RKO (cell line): Measurements from ENCODE around the gene SKAP2.

Experiments
- DNase-seq: peaks from one replicate; pipeline ENCODE4 v3.0.0-alpha.2; 2016; ENCODE audit warnings: low spot score

Gene SKAP2

DNA sequence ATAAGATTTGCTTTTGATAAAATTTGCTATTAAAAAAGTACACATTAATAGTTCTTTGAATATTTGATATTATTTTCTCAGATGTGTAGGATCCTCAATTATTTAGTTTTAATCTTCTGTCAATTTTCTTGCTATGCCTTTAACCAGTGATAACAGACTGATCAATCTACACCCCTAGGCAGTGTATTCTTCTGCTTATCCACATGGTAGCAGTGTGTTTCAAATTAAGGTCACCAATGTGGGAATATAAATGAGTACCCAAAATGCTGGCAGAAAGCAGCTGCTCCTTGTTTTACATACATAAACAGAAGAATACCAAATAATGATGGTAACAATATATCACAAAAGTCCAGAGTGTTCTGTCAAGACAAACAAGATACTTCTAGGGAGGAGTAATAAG is 87.0 kb downstream of the SKAP2 start:
- peak; percentile 32 for DNase-seq

GRCh38 chr7:26760501-26760900 is 103.9 kb downstream of the SKAP2 start:
- no peak for DNase-seq

DNA sequence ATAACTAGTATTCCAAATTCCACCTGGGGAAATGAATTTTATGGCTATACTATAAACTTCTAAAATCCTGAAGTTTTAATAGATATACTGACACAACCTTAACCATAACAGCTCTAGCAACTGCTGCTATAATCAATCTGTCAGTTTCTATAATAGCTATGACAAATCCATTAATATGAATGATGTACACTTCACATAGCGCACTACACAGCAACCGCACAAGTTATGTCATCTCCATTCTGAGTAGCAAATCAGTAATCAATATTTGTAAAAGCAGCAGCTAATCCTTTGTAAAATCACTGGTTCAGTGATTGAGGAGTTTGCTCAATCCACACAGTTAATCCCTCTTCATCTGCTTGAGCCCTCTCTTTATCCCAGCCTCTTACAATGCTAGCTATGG is 105.3 kb downstream of the SKAP2 start:
- no peak for DNase-seq

- DNase-seq: no peak
Measured at GRCh38 chr7:26743205-26743604, 121.2 kb downstream of the SKAP2 start.

- DNase-seq: no peak
Measured at GRCh38 chr7:26735976-26736600, 128.3 kb downstream of the SKAP2 start.

- DNase-seq: no peak
Measured at GRCh38 chr7:26729150-26729775, 135.1 kb downstream of the SKAP2 start.

- DNase-seq: no peak
Measured at GRCh38 chr7:26726051-26726450, 138.3 kb downstream of the SKAP2 start.

GRCh38 chr7:26724795-26725194 is 139.6 kb downstream of the SKAP2 start:
- no peak for DNase-seq

DNA sequence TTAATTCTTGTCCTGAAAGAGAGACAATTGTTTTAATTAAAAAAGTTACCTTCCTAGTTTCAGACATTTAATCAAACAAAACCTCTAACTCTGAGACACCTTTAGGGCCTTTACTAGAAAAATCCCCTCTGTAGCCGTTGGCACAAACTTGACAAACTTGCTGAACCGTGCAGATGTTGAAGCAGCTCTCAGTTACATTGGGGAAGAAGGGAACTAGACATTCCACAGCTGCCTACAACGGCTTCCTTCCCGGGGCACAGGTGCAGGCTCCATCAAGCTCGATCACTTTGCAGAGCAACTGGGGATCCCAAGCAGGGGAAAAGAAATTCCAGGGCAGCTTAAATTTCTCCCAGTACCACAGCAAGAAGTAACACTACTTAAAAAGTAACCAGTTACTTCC is 141.3 kb downstream of the SKAP2 start:
- DNase-seq: no peak

- no peak for DNase-seq
Measured at GRCh38 chr7:26721450-26721849, 142.9 kb downstream of the SKAP2 start.

DNA sequence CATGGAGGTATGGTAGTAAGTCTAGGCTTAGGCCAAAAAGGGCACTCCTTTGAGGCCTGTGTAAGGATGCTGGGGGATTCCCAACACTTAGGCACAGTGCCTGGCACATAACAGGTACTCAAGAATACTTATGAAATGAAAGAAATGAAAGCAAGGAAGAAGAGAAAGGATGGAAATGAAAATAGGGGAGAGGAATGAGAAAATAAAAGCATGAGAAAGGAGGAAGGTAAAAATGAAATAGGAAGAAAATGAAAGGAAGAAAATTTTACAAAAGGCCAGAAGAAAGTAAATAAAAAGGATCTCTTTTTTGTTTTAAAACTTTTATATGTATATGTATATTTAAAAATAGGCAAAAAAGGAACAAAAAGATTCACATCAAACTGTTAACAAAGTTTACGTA is 146.3 kb downstream of the SKAP2 start:
- no peak for DNase-seq

DNA sequence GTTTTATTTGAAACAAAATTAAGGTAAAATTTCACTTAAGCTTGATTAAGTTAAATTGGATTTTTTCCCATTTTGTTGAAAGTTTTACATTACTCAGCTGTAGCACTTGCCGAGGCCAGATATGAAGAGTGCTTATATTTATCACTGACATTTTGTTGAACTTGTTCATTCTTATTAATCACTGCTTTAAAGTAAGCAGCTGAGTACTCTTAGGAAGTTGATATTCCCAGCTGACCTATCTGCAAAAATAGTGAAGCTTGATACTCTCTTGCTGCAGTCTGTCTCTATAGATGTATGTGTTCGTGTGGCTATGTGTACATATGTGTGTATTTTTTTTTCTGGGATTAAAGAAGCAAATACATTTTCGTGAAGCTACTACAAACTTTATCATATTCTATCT is 150.0 kb downstream of the SKAP2 start:
- no peak for DNase-seq

DNA sequence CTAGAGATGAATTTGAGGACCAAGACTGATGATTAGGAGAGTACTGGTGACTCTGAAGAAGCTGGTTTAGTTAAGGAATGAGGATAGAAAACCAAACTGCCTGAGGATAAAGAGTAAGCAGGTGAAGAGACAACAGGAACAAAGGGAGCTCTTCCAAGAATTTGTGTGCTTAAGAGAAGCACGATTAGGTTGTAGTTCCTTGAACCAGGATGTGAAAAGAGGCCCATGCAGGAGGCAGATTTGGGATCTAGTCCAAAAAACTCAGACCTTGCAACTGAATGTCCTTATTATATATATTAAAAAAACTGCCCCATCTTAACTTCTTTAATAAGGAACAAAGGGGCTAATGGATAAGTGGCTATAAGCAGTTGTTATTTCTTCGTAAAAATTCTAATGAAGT is 150.4 kb downstream of the SKAP2 start:
- no peak for DNase-seq

GRCh38 chr7:26709210-26709990 is 155.0 kb downstream of the SKAP2 start:
- DNase-seq: no peak

GRCh38 chr7:26705567-26705966 is 158.8 kb downstream of the SKAP2 start:
- peak; percentile 65 for DNase-seq

DNA sequence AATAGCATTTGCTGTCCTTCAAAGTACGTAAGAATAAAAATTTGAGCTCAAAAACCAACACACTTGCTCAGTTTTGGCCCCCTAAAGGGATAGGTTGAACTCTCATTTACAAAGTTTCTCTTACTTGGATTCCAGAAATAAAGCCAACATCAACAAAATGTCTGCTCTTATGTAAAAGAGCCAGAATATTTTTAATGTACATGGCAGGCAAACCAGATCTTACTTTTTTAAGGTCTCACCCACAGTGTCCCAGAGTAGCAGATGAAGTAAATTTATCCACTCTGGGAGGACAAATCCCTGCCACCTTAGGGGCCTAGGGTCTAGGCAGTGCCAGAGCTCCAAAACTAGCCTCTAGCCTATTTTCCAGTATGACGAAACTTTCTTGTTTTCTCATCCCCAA is 159.6 kb downstream of the SKAP2 start:
- DNase-seq: no peak

DNA sequence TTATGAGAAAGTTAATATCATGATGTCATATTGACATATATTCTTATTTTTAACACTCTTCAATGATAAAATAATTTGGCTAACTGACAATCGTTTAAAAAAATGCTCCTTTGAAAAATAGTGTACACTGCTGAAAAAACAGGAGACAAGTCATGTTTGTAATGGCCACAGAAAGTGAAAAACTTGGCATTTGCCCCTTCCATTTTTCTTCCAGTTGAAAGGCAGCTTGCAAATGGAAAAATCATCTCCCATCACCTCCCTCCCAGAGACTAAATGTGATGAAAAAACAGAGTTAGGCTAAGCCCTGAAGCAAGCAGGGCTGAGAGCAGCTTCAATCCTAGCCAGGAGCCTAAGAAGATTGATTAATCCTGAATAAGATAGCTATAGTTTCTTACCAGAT is 160.4 kb downstream of the SKAP2 start:
- no peak for DNase-seq

DNA sequence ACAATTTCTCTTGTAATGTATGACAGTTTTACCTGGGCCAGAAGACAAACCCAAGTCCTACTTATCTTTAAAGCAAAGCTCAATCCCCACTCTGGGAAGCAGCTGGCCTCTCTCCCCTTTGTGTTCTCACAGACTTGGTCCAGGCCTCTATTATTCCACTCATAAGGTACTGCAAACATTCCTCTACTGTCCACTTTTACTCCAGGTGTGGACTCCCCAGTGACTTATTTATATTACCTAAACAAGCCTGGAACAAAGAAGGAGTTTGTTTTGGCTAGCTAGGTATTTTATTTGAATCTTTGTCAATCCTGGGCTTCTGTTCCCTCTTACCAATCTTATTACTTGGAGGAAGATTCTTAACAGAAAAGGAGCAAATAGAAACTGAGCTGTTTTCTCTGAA is 163.5 kb downstream of the SKAP2 start:
- DNase-seq: no peak

DNA sequence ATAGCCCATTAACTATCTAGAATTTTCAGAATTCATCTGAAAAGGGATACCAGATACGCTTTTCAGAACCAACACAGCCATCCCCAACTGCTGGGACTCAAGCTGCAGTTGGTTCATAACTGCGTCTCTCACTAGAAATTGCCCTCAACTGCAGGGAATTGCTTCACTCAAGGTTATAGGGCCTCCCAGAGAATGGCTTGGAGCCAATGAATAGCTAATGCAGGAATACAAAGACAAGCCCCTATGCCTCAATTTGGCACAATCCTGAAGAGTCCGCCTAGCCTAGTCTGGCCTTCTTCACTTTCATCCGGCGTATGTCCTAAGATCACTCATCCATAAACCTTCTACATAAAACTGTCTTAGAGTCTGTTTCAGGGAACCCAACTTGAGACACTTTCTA is 164.0 kb downstream of the SKAP2 start:
- DNase-seq: no peak

DNA sequence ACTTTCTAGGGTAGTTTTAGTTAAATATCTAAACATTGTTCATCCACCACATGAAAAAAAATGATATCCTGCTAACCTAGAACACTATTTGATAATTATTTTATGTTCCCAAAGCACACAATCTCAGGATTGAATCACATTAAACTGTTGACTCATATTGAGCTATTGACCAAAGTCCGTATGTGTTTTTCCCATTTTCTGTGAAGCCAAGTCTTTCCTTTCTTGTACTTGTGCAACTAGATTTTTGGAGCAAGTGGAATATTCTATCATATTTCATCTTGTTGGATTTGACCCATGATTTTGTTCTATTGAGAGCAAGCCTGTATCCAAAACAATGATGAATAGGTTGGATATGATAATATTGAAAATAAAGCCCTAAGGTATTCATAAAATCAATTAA is 164.6 kb downstream of the SKAP2 start:
- no peak for DNase-seq

DNA sequence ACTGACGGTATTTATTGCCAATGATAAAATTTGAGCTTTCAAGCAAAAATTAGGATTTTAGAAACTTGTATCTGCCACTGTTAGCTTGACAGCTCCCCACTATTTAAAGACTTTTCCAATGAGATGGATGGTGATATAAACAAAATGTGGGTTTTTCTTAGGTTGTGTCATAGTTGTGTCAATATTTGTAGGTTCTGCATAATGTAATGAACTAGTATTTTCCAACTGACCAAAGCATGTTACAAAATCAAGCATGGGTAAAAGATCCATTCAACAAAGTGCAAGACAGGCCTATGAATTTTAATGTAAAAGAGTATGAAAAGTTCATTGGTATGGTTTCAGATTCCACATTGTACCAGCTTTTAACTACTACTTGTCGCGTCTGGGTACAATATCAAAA is 165.6 kb downstream of the SKAP2 start:
- DNase-seq: no peak

DNA sequence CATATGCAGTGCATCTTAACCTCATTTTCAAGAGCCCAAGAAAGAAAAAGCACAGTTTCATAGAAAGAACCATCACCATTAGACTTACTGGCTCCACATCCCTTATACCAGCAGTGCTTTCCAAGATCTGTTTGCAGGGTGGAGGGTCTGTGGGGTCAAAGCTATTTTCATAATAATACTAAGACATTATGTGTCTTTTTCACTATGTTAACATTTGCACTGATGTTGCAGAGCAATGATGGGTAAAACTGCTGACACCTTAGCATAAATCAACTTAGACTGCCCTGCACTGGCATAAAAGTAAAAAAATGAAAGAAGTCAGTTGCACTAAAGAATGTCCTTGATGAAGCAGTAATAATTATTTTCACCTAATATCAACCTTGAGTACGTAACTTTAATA is 166.2 kb downstream of the SKAP2 start:
- no peak for DNase-seq

DNA sequence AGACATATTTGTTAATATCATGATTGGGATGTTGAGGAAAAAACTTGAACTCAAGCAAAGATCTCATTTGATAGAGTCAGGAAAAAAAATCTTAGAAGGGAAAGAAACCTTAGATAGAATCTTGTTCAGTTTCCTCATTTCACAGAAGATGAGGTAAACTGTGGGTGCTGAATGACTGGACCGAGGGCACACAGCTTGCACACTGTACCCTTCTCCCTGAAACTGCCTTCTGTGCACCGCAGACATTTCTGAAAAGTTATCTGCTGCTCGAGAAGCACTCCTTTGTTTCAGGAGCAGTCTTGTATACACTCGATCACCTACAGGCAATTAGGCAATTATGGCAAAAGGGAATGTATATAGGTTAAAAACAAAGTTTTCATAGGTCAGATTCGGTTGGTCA is 167.4 kb downstream of the SKAP2 start:
- DNase-seq: no peak

GRCh38 chr7:26696161-26696560 is 168.2 kb downstream of the SKAP2 start:
- no peak for DNase-seq
